Breast epithelium (tissue), 3 donors: ENCODE measurements around the gene RPH3AL.

Source experiments
- POLR2AphosphoS5 ChIP-seq, 3 donors: sonication (generic); formaldehyde crosslinking; IDR thresholded peaks; one replicate each; pipeline ENCODE4 v1.6.1; 2017; ENCODE audit warnings: antibody characterized with exemption in 3 of 3
- TF ChIP-seq, protein P1 (sequence below), 3 donors: fragments of 450-650 bp; IDR thresholded peaks; one replicate each; pipeline ENCODE4 v1.5.1; 2016 to 2017; ENCODE audit warnings: antibody characterized with exemption in 3 of 3, mild to moderate bottlenecking in 3 of 3, moderate library complexity in 3 of 3

DNA sequence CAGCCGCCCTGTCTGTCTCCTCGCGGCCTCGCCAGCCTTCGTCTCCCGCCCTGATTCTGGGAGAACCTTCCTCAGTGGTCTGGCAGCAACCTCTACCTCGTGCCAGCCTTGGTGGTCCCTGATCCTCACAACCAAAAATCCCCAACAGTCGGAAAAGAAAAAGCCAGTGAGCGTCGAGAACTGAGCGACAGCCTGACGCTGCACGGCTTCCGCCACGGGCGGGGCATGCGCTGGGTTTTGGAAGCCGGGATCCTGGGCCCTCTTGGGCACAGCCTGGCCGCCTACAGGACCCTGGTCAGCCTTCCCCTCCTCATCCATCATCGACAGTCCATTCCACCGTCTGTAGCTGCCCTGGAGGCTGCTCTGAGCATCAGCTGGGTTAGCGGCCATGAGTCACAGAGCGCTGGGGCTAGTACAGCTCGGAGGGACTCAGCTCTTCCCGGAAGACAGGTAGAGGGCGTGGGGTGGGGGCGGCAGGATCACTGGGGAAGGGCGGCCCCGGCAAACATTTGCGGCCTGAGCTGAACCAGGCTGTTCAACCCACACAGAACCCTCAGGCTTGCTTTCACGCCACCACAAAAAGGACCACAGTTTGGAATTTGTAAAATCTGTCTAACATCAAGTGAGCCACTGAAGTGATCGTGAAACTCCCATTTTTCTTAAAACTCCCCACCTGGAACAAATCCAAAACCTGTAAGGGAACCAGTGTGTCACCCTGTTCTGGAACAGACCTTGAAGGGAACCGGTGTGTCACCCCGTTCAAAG lies 115.8 kb downstream of the RPH3AL start:
- TF ChIP-seq, protein P1, sequence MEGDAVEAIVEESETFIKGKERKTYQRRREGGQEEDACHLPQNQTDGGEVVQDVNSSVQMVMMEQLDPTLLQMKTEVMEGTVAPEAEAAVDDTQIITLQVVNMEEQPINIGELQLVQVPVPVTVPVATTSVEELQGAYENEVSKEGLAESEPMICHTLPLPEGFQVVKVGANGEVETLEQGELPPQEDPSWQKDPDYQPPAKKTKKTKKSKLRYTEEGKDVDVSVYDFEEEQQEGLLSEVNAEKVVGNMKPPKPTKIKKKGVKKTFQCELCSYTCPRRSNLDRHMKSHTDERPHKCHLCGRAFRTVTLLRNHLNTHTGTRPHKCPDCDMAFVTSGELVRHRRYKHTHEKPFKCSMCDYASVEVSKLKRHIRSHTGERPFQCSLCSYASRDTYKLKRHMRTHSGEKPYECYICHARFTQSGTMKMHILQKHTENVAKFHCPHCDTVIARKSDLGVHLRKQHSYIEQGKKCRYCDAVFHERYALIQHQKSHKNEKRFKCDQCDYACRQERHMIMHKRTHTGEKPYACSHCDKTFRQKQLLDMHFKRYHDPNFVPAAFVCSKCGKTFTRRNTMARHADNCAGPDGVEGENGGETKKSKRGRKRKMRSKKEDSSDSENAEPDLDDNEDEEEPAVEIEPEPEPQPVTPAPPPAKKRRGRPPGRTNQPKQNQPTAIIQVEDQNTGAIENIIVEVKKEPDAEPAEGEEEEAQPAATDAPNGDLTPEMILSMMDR (IDR thresholded peaks at IDR 0.05): no peak
- no peak for TF ChIP-seq POLR2AphosphoS5 (IDR thresholded peaks at IDR 0.05)
